HG02571 (cell line): ENCODE data around the gene ATP9B.
"Not testable (repeated sequence)": the region's sequence is repeated elsewhere in the genome, so short reads cannot be mapped to it uniquely, and the experiment has no call there.

ENCODE experiments used
- ATAC-seq: cut with Tn5 transposase; IDR thresholded peaks from one replicate; pipeline ENCODE4 v1.9.1; 2021; ENCODE audit warnings: mild to moderate bottlenecking, moderate library complexity; ENCODE audit not compliant: unreplicated experiment

ATP9B gene

DNA sequence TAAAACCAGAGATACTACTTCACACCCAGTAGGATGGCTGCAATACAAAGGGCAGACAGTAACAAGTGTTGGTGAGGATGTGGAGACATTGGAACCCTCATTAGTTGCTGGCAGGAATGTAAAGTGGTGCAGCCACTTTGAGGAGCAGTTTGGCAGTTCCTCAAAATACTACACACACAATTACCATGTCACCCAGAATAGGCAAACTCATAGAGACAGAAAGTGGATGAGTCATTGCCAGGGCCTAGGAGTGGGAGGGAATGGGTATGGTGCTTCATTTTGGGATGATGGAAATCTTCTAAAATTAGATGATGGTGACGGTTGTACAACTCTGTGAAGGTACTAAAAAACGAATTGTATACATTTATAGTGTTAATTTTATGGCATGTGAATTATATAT, 54.8 kb downstream of the ATP9B start:
- no peak for ATAC-seq

DNA sequence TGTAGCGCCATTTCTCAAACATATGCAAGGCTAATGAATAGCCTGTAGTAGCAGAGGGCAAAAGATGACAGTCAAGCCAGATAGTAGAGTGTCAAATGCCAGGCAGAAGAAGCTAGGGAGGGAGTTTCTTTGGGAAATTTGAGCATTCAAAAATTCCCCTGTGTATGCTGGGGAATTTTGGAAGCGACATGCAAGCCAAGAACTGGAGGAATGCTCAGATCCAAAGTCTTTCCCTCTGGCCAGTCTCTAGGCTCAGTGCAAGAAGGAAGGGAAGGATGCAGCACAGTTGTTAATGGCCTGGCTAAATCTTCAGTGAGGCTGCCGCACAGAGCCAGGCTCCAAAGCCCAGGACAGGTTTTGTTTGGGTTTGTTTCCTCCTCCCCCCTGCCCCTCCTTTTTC, 59.9 kb downstream of the ATP9B start:
- ATAC-seq: no peak

DNA sequence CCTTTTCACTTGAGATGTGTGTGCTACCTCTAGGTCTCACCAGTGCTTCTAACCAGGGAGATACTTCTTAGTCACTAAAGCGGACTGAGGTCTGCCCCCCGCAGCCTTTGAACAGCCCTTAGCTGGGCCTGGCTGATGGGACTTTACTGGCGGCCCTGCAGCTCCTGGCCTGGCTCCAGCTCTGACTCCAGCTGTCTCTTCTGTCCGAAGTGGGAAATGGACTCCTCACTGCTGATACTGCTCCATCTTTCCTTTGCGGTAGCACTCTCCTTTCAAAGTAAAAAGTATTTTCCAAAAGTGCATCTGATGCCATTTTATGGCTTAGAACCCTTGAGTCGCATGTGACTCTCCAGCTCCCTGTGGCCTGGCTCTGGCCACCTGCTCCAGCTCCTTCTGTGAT, 64.5 kb downstream of the ATP9B start:
- ATAC-seq: no peak

DNA sequence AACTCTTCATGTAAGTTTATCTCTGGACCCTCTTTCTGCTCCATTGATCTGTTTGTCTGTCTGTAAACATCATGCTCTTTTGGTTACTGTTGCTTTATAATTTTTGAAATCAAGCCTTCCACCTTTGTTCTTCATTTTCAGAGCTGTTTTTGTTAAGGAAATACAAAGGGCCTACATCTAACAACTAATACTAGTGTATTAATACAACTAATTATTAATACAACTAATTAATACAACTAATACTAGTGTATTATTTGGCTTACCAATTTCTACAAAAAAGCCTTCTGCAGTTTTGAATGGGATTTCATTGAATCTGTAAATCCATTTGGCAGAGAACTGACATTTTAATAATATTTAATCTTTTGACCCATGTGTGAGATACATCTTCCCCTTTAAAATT, 66.7 kb downstream of the ATP9B start:
- ATAC-seq: no peak

DNA sequence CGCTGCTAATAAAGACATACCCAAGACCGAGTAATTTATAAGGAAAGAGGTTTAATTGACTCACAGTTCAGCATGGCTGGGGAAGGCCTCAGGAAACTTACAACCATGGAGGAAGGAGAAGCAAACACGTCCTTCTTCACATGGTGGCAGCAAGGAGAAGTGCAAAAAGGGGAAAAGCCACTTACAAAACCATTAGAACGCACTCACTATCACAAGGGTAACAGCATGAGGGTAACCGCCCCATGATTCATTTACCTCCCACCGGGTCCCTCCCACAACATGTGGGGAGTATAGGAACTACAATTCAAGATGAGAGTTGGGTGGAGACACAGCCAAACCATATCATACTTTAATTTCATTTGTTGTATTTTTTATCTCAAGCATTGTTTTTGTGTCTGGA, 67.5 kb downstream of the ATP9B start:
- ATAC-seq: no peak

DNA sequence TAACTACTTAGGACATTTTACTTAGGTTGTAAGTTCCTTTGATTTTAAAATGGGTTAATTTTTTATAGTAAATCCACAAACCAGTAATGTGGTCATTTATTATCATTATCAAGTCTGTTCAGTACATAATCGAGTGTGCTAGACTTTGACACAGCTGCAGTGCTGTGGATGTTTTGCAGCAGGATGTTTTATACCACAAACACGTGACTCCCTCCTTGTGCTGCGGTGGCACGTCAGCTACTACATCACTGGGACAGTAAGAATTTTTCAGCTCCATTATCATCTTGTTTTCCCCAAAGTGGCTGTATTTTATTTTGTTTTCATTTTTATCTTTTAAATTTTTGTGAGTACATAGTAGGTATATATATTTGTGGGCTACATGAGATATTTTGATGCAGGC, 70.0 kb downstream of the ATP9B start:
- no peak for ATAC-seq

DNA sequence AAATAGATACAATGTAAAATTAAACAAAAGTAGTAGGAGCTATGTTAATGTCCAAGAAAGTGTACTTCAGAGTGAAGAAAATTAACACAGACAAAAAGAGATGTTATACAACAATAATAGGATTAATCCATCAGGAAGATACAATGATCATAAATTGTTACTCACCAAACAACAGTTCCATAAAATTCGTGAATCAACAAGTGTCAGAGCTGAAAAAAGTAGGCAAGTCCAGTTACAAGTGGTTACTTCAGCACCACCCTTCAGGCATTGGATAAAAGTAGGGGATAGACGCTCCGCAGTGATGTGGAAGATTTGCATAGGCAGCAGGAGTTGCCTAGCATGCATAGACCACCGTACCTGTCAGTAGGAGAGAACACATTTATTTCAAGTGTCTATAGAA, 77.8 kb downstream of the ATP9B start:
- ATAC-seq: no peak

DNA sequence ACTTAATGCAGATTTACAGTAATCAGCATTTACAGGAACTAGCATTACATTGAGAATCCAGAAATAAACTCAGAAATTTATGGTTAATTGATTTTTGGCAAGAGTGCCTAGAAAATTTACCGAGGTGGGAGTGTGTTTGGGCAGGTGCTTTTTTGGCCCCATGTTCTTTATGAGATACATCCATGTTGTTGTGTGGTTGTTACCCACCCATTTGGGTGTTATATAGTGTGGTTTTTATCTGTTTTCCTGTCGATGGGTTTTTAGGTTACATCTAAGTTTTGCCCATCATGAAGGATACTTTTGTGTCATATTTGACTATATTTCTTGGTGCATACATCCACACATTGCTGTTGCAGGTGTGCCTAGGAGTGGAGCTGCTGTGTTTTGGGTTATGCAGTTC, 82.0 kb downstream of the ATP9B start:
- no peak for ATAC-seq

DNA sequence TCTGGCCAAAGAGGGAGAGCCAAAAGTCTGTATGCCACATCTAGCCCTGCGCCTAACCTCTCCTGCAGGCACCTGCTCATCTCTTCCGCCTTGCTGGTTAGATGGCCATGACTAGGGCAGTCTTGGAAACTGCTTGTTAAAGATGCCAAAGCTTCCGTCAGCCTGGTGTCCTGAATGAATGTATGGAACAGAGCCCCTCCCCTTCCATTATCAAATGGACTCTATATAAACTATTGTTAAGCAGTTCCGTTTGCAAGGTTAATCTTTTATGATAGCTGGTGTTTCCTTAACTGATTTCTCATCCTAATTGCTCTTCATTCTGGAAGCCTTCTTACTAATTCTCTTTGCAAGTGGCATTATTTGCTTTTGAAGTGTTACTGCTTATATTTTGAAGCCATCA, 87.1 kb downstream of the ATP9B start:
- no peak for ATAC-seq

DNA sequence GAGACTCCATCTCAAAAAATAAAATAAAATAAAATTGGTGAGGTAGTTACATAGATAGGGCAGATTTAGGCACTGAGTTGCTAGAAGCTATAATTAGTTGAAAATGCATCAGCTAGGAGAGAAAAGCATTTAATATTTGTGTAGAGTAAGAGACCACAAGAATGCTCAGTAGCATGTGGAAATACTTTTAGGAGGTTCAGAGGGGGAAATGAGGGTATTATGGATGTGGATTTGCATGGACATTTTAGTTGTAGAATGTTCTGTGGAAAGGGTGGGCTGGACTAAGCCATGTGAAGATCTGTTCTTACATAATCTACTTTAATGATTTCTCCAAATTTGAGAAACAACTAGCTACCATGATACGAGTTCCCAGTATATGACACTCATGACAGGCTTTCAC, 95.5 kb downstream of the ATP9B start:
- ATAC-seq: no peak

DNA sequence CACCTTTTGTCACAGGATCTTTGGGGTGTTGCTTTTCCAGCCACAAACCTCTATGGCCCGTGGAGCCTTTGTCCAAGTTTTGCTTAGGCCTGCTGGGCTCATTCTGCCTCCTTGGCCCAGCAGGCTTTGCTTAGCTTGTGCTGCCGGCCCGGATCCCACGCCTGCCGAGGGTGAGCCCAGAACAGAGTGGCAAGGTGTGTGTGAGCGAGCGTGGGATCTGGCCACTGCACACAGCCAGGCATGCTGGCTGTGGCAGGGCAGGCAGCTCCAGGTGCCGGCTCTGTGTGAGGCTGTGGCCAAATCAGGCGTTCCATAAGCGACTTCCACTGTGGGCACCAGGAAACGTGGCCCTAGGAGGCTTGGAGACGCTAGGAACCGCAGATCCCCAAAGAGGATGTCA, 97.5 kb downstream of the ATP9B start:
- no peak for ATAC-seq

DNA sequence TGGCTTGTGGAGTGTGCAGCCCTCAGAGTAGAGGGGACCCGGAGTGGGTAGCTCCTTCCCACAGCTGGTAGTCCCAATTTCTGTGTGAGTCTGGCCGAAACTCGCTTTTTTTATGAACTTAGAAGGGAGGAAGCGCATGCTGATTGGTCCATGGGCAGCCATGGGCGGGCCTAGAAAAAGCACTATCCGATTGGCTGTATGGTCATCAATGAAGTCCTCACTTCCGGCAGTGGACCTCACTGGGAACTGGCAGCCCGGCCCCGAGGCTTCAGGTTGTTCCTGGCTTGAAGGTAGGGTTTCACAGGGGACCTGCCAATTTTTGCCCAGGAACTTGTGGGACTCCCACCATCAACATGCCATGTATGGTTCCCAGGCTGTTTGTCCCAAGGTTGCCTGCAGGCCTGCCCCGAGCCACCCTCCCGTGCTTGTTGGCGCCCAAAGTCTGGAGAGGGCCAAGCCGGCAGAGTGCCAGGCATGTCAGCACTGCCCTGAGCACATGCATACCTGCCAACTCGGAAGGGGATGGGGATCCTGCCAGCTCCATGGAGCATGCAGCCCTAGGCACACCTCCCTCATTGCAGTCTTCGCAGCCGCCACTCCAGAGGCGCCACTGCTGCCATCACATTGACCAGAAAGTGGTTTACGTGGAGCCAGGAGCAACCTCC, 98.5 kb downstream of the ATP9B start:
- ATAC-seq: no peak

DNA sequence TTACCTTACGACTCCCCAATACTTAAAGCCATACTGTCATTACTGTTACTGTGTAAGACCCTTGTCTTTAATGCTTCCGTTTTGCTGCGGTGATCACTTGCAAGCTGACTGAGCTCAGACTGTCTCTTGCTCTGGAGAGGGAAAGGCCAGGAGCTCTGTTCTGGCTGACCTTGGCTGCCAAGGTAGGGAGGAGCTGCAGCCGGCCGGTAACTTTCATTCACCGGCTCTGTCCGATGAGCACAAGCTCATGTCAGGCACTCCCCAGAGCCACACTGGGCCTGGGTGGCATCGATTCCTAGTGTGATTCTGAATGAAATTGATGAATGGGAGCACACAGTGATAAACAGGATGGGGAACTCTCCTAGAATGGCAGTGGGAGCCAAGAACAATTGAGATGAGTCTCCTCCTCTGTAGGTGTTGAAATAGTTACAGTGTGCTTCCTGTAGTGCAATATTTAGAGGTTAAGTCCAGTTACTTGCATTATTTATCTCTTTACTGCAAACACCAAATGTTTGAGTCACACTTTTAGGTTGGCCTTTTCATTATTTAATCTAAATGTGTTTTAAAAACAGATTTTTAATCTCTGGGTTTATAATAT, 100.9 kb downstream of the ATP9B start:
- no peak for ATAC-seq

DNA sequence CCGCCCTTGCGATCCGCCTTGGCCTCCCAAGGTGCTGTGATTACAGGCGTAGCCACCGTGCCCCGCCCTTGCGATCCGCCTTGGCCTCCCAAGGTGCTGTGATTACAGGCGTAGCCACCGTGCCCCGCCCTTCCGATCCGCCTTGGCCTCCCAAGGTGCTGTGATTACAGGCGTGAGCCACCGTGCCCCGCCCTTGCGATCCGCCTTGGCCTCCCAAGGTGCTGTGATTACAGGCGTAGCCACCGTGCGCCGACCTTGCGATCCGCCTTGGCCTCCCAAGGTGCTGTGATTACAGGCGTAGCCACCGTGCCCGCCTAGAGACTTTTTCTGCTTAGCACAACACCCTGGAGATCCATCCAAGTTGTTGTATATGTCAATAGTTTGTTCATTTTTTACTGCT, 103.1 kb downstream of the ATP9B start:
- not testable (repeated sequence) for ATAC-seq

DNA sequence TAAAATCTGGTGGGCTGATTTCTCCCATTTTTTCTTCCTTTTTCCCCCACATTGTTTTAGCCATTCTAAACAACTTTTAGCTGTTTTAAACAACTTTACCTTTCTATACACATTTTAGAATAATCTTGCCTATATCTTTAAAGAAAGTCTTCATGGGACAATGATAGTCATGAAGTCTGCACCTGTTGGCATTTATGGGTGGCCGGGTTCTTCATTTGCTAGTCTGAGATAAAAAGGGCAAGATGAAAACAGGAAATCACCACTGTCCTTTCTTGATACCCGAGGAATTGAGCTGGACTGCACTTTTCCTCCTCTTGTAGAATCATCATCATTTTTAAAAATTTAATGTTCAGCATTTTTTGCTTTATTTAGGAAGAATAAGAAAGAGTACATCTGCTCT, 104.5 kb downstream of the ATP9B start:
- ATAC-seq: no peak

DNA sequence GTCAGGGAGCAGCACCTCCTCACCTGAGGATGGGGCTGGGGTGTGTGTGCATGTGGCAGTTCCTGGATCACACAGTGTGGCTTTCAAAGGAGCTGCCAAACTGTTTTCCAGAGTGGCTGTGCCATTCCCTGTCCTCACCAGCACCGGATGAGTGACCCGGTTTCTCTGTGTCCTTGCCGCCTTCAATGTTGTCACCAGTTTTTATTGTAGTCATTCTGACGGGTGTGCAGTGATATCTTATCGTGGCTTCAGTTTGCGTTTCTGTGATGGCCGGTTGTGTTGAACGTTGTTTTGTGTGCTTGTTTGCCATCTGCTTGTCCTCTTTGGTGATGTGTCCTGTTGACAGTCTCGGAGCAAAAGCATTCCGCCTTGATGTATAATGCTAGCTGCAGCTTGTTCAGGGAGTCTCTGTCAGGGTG, 108.9 kb downstream of the ATP9B start:
- ATAC-seq: no peak

DNA sequence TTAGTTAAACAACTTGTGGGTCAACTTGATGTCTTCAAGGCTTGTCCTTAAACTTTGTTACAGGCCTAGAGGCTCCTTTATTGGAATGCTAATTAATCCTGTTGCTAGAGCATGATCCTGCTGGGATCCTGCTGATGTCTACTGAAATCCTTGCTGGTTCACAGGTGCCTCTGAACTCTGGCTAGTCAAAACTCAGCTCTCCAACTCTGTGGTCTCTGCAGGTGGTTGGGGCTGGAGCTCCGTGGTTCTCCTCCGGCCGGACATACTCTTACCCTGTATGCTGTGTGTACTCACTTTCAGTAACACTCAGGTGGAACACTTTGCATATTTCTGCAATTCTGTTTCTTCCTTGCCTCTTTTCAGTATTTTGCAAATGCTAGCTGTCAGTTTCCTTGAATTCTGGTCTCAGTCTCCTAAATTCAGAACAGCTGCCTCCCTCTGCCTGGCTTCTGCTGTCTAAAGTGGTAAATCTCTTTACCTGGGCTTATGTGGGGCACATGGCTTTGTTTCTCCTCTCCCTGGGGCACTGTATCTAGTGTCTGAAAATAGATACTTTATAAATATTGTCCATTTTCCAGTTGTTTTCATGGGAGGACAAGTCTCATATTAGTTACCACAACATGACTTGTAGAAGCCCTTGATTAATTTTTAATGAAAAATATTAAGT, 113.0 kb downstream of the ATP9B start:
- no peak for ATAC-seq

DNA sequence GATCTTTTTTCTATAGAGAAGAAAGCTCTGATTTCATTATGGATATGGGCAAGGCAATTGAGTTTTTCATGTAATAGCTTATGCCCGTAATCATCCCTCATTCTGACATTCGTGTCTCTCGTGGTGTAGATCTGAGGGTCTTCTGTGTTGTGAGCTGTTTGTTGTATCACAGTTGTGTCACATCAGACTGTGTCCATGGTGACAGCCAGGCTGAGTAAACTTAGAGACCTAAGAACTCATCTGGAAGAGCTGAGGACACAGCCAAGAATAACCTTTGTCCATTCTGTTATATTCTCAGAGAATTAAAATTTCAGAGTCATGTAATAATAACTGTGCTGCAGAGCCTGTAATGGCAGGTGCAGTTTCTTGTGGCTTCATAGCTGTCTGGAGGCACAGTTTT, 116.5 kb downstream of the ATP9B start:
- no peak for ATAC-seq

DNA sequence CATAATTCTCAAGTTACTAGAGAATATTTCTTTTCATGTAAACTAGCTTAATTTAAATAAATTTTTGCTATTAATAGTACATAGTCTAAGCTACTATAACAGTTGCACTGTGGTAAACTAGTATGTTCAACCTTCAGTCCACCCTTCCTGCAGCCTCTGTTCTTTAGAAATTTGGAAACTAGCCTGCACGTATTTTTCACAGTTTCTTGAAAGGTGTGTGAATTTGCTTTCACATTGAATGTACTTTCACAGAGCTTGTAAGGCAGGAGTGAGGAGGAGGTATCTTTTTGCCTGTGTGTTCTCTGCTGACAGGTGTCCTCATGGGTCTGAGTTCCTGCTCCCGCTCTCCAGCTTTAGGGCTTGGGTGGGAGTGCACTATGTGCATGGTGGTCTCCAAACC, 117.5 kb downstream of the ATP9B start:
- ATAC-seq: peak; percentile 56

DNA sequence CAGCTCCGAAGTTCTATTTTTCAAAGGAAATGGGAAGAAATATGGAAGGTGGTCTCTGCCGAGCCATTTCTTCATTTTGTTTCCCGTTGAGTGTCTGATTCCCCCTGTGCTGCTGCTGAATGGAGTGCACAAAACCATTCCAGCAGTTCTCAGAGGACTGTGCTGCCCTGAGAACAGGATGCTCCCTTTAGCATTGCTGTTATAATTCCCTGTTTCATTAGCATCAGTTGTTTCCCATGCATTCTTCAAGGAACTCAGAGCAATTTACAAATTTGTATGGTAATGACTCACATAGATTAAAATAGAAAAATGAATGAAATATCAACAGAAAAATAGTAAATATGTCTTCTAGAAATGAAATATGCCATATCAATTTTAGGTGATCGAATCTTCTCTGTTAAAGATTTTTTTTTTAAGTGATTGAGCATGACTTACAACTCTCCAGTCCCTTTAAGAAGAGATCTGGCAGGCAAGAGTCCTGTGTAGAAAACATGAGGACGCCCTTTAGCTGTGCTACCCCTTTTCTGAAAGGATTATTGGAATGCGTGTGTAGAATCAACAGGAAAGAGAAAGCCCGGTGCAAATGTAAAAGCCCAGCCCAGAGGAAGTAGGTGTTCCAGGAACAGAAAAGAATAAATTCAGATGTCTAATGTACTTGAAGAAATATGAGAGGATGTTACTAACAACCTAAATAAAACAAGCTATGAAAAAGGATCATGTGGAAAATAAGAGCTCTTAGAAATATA, 118.5 kb downstream of the ATP9B start:
- ATAC-seq: no peak

DNA sequence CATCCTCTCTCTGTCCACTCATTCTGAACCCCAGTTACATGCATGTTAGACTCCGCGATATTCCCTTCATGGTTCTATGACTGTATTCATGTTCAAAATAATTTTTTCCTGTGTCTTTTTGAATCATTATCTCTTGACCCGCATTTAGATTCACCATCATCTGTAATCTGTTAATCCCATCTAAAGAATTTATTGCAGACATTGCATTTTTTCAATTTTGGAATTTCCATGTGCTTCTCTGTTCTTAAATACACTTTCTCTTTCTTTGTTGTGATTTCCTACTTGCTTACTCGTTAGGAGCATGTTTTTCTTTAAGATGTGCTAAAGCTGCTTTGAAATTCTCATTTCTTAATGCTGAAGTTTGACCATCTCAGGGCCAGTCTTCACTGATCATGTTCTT, 122.2 kb downstream of the ATP9B start:
- ATAC-seq: no peak

DNA sequence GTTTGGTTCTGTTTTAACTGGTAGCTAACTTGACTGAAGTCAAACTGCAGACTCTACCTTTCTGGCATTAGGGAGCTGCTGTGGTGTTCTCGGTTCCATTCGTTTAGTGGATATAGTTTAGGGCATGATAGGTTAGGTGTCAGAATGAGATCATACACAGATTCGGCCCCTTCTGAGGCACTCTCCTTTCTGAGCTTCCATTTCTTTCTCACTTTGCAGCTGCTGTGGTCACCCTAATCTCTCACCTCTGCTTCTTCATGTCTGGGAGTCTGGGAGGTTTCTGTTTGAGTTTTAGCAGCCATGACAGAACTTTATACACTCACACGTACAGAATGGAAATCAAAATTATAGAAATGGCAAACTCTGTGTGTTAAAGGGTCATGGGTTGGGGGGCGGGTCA, 122.8 kb downstream of the ATP9B start:
- ATAC-seq: no peak
